HG03575 (cell line): ENCODE data around the gene COA5.

Experiments used
- ATAC-seq: cut with Tn5 transposase; IDR thresholded peaks from one replicate; pipeline ENCODE4 v1.9.1; 2021; ENCODE audit not compliant: unreplicated experiment, insufficient number of reproducible peaks, low FRiP score; ENCODE audit errors: extremely low read depth

The COA5 gene

GRCh38 chr2:98608116-98608961 lies at the start of gene COA5, which contains the start of gene UNC50:
Gene COA5, minus strand, starts transcription at chr2:98608512. Its CDS starts 107 bp downstream, at chr2:98608405.
Gene UNC50, plus strand, starts transcription at chr2:98608589. Its CDS starts 1,171 bp downstream, at chr2:98609760.
- no peak for ATAC-seq

- ATAC-seq = no peak
Observed at GRCh38 chr2:98656800-98657199, 48.5 kb upstream of the COA5 start.

GRCh38 chr2:98654699-98655495 lies 46.6 kb upstream of the COA5 start:
- no peak for ATAC-seq

- ATAC-seq = no peak
Observed at GRCh38 chr2:98650998-98651397, 42.7 kb upstream of the COA5 start.

- no peak for ATAC-seq
Observed at GRCh38 chr2:98649992-98650375, 41.7 kb upstream of the COA5 start.

- ATAC-seq = no peak
Observed at GRCh38 chr2:98649135-98649991, 41.1 kb upstream of the COA5 start.

GRCh38 chr2:98648451-98648850 lies 40.1 kb upstream of the COA5 start:
- no peak for ATAC-seq

GRCh38 chr2:98647636-98648035 lies 39.3 kb upstream of the COA5 start:
- no peak for ATAC-seq

GRCh38 chr2:98643496-98644100 lies 35.3 kb upstream of the COA5 start:
- ATAC-seq = no peak

- ATAC-seq = no peak
Observed at GRCh38 chr2:98637401-98638147, 29.3 kb upstream of the COA5 start.

GRCh38 chr2:98634406-98635092 lies 26.2 kb upstream of the COA5 start:
- no peak for ATAC-seq

- no peak for ATAC-seq
Observed at GRCh38 chr2:98632351-98632750, 24.0 kb upstream of the COA5 start.

- no peak for ATAC-seq
Observed at GRCh38 chr2:98623657-98624056, 15.3 kb upstream of the COA5 start.

GRCh38 chr2:98617149-98617548 lies 8.8 kb upstream of the COA5 start:
- no peak for ATAC-seq

- ATAC-seq = no peak
Observed at GRCh38 chr2:98615481-98615880, 7.2 kb upstream of the COA5 start.

GRCh38 chr2:98614024-98614739 lies 5.9 kb upstream of the COA5 start:
- ATAC-seq = no peak

- no peak for ATAC-seq
Observed at GRCh38 chr2:98608962-98609604, 771 bp upstream of the COA5 start.
